Calu3 (cell line): ENCODE data around the gene ART5. TPM values are rescaled to one million over a fixed set of nuclear protein-coding genes. Genes with fewer than 3 reads are reported as not detected.

Source experiments
- BruUV-seq: library from RNA; stranded (reverse); fragments of 400-500 nt; replicated peaks from 2 replicates; lab custom pipeline; 2021; lab: Mats Ljungman, UMichigan
- CTCF ChIA-PET: fragments of 300-600 bp; sonication (Branson Sonifier 250); formaldehyde crosslinking; loops from one replicate; lab custom pipeline; 2022; ENCODE audit warnings: antibody characterized with exemption; lab: Charles Lee
- DNase-seq: peaks from one replicate; pipeline ENCODE4 v3.0.0; 2022
- H3K27ac Mint-ChIP-seq: one replicate; pipeline ENCODE4 v1.8.0; 2022; ENCODE audit warnings: mixed read lengths; ENCODE audit not compliant: unreplicated experiment
- H3K27me3 Mint-ChIP-seq: one replicate; pipeline ENCODE4 v1.8.0; 2022; ENCODE audit warnings: mixed read lengths; ENCODE audit not compliant: unreplicated experiment
- H3K36me3 Mint-ChIP-seq: one replicate; pipeline ENCODE4 v1.8.0; 2022; ENCODE audit warnings: mild to moderate bottlenecking, moderate library complexity, mixed read lengths; ENCODE audit not compliant: insufficient read depth, unreplicated experiment
- H3K4me1 Mint-ChIP-seq: one replicate; pipeline ENCODE4 v1.8.0; 2022; ENCODE audit warnings: mild to moderate bottlenecking, low read depth, mixed read lengths; ENCODE audit not compliant: unreplicated experiment
- H3K4me3 Mint-ChIP-seq: one replicate; pipeline ENCODE4 v1.8.0; 2022; ENCODE audit warnings: mild to moderate bottlenecking, low read depth, moderate library complexity, mixed read lengths; ENCODE audit not compliant: unreplicated experiment
- H3K9me3 Mint-ChIP-seq: one replicate; pipeline ENCODE4 v1.8.0; 2022; ENCODE audit warnings: low read depth, mixed read lengths; ENCODE audit not compliant: unreplicated experiment
- CTCF ChIP-seq: fragments of 200-600 bp; IDR thresholded peaks from one replicate; pipeline ENCODE4 v1.8.0; 2022; ENCODE audit warnings: antibody characterized with exemption; ENCODE audit not compliant: unreplicated experiment
- intact Hi-C: fragments of 100-400 bp; cut with micrococcal nuclease; formaldehyde crosslinking; loops from one replicate; pipeline ENCODE4 v1.10.0; 2022; ENCODE audit not compliant: unreplicated experiment
- total RNA-seq: library from RNA; stranded (reverse); gene quantifications from 2 replicates; pipeline ENCODE4 v1.2.3, GENCODE V29; 2022

The ART5 gene
- total RNA-seq, 1 experiment from 2014 or later = not detected

- no TSS peak for BruUV-seq
- H3K36me3 Mint-ChIP-seq = peaks cover 70% of the 10 kb centered on the region
- H3K27ac Mint-ChIP-seq = no peak overlapping the region
- no peaks in the 10 kb centered on the region for H3K9me3 Mint-ChIP-seq
- intact Hi-C loops = no loop called here
- no peaks in the 10 kb centered on the region for H3K4me1 Mint-ChIP-seq
- TF ChIP-seq CTCF = no peak
- no peak for DNase-seq
- H3K27me3 Mint-ChIP-seq = no peaks in the 10 kb centered on the region
- no peak overlapping the region for H3K4me3 Mint-ChIP-seq
- CTCF ChIA-PET = interaction anchor here (0.7 kb wide), 1 partner anchor 1243 kb away, joined by 4 read pairs; no protein-coding TSS in a partner anchor
These were observed 42.5 kb upstream of the ART5 start for GRCh38 chr11:3684129-3684818.

GRCh38 chr11:3683039-3683438 is 41.2 kb upstream of the ART5 start:
- no peak for TF ChIP-seq CTCF
- intact Hi-C loops = no loop called here
- Mint-ChIP-seq H3K27ac (no peak overlapping the region), H3K4me3 (no peak overlapping the region), H3K27me3 (no peaks in the 10 kb centered on the region), H3K36me3 (peaks cover 77% of the 10 kb centered on the region), H3K9me3 (no peaks in the 10 kb centered on the region), H3K4me1 (no peaks in the 10 kb centered on the region)
- BruUV-seq = no TSS peak
- CTCF ChIA-PET = no interaction called here
- DNase-seq = no peak

GRCh38 chr11:3679077-3679476 is 37.3 kb upstream of the ART5 start:
- Mint-ChIP-seq H3K9me3 (no peaks in the 10 kb centered on the region), H3K36me3 (peaks cover 68% of the 10 kb centered on the region), H3K4me1 (no peaks in the 10 kb centered on the region), H3K27me3 (no peaks in the 10 kb centered on the region), H3K27ac (no peak overlapping the region), H3K4me3 (no peak overlapping the region)
- no TSS peak for BruUV-seq
- CTCF ChIA-PET = no interaction called here
- intact Hi-C loops = no loop called here
- no peak for DNase-seq
- no peak for TF ChIP-seq CTCF

GRCh38 chr11:3675971-3676370 is 34.2 kb upstream of the ART5 start:
- Mint-ChIP-seq H3K4me3 (no peak overlapping the region), H3K27ac (no peak overlapping the region), H3K27me3 (no peaks in the 10 kb centered on the region), H3K9me3 (no peaks in the 10 kb centered on the region), H3K4me1 (no peaks in the 10 kb centered on the region), H3K36me3 (peaks cover 56% of the 10 kb centered on the region)
- TF ChIP-seq CTCF = no peak
- intact Hi-C loops = no loop called here
- CTCF ChIA-PET = no interaction called here
- no peak for DNase-seq
- no TSS peak for BruUV-seq
